Ectodermal cell (in vitro differentiated cells): Measurements from ENCODE around the gene TXNDC16.
"Not testable (repeated sequence)": the region's sequence is repeated elsewhere in the genome, so short reads cannot be mapped to it uniquely, and the experiment has no call there.

Experiments
- H3K27ac ChIP-seq: 2 replicates; pipeline ENCODE4 v1.7.0; 2013; ENCODE audit warnings: mild to moderate bottlenecking, low read depth, low read length; ENCODE audit not compliant: insufficient read depth, poor library complexity, severe bottlenecking
- H3K27me3 ChIP-seq: 2 replicates; pipeline ENCODE4 v1.7.0; 2013; ENCODE audit warnings: mild to moderate bottlenecking, low read length; ENCODE audit not compliant: insufficient read depth, control insufficient read depth, poor library complexity, severe bottlenecking
- H3K36me3 ChIP-seq: one replicate; pipeline ENCODE4 v1.7.0; 2013; ENCODE audit warnings: low read length; ENCODE audit not compliant: control insufficient read depth, insufficient read depth
- H3K4me1 ChIP-seq: one replicate; pipeline ENCODE4 v1.7.0; 2013; ENCODE audit warnings: low read length; ENCODE audit not compliant: control insufficient read depth, insufficient read depth
- H3K4me3 ChIP-seq: 2 replicates; pipeline ENCODE4 v1.7.0; 2013; ENCODE audit warnings: low read depth, low read length, control low read depth; ENCODE audit not compliant: insufficient read depth
- H3K9me3 ChIP-seq: 2 replicates; pipeline ENCODE4 v1.7.0; 2013; ENCODE audit warnings: mild to moderate bottlenecking, low read length, moderate library complexity; ENCODE audit not compliant: control insufficient read depth
- WGBS, 2 experiments: methylation state at CpG; one replicate each; pipeline ENCODE4 v1.1.7; 2013; ENCODE audit warnings: missing lambda C conversion rate in 2 of 2; 5-methylcytosine and 5-hydroxymethylcytosine counted together

TXNDC16 gene

GRCh38 chr14:52485350-52485960 is 66.8 kb downstream of the TXNDC16 start:
- Histone ChIP-seq H3K36me3 (no peaks in the 10 kb centered on the region), H3K4me3 (no peak overlapping the region), H3K4me1 (no peaks in the 10 kb centered on the region), H3K27ac (no peak overlapping the region), H3K27me3 (no peaks in the 10 kb centered on the region), H3K9me3 (no peaks in the 10 kb centered on the region)
- 88 to 95% methylated on average over 3 of the region's 4 CpGs for WGBS, 2 experiments

- no peaks in the 10 kb centered on the region for H3K36me3 ChIP-seq
- no peaks in the 10 kb centered on the region for H3K27me3 ChIP-seq
- no peak overlapping the region for H3K27ac ChIP-seq
- no peaks in the 10 kb centered on the region for H3K9me3 ChIP-seq
- no peaks in the 10 kb centered on the region for H3K4me1 ChIP-seq
- H3K4me3 ChIP-seq: no peak overlapping the region
Measured at GRCh38 chr14:52481864-52482263, 70.4 kb downstream of the TXNDC16 start.

GRCh38 chr14:52473557-52473956 is 78.7 kb downstream of the TXNDC16 start:
- Histone ChIP-seq H3K27ac (no peak overlapping the region), H3K36me3 (no peaks in the 10 kb centered on the region), H3K4me3 (no peak overlapping the region), H3K9me3 (no peaks in the 10 kb centered on the region), H3K4me1 (no peaks in the 10 kb centered on the region), H3K27me3 (no peaks in the 10 kb centered on the region)
- WGBS, 2 experiments: 90% methylated on average over 1 of the region's 1 CpG; no CpG with 5 or more reads in 1 of the 2 experiments

- no peaks in the 10 kb centered on the region for H3K27me3 ChIP-seq
- H3K4me1 ChIP-seq: no peaks in the 10 kb centered on the region
- WGBS, 2 experiments: 92 to 95% methylated on average over 6 of the region's 6 CpGs
- H3K4me3 ChIP-seq: no peak overlapping the region
- no peaks in the 10 kb centered on the region for H3K9me3 ChIP-seq
- no peaks in the 10 kb centered on the region for H3K36me3 ChIP-seq
- H3K27ac ChIP-seq: no peak overlapping the region
Measured at GRCh38 chr14:52472728-52473127, 79.6 kb downstream of the TXNDC16 start.

GRCh38 chr14:52472251-52472650 is 80.1 kb downstream of the TXNDC16 start:
- H3K4me3 ChIP-seq, H3K9me3 ChIP-seq, H3K4me1 ChIP-seq, H3K36me3 ChIP-seq, H3K27ac ChIP-seq, H3K27me3 ChIP-seq: not testable (repeated sequence)
- WGBS, 2 experiments: 92 to 93% methylated on average over 13 of the region's 13 CpGs

GRCh38 chr14:52467515-52468266 is 84.6 kb downstream of the TXNDC16 start:
- H3K9me3 ChIP-seq: no peaks in the 10 kb centered on the region
- H3K36me3 ChIP-seq: no peaks in the 10 kb centered on the region
- no peak overlapping the region for H3K4me3 ChIP-seq
- 76 to 92% methylated on average over 2 to 6 of the region's 7 CpGs for WGBS, 2 experiments
- H3K27me3 ChIP-seq: no peaks in the 10 kb centered on the region
- no peaks in the 10 kb centered on the region for H3K4me1 ChIP-seq
- H3K27ac ChIP-seq: no peak overlapping the region

- 92 to 93% methylated on average over 4 of the region's 4 CpGs for WGBS, 2 experiments
- Histone ChIP-seq H3K36me3 (peaks cover 3% of the 10 kb centered on the region), H3K9me3 (no peaks in the 10 kb centered on the region), H3K27ac (no peak overlapping the region), H3K27me3 (no peaks in the 10 kb centered on the region), H3K4me3 (no peak overlapping the region), H3K4me1 (no peaks in the 10 kb centered on the region)
Measured at GRCh38 chr14:52464175-52464574, 88.1 kb downstream of the TXNDC16 start.

GRCh38 chr14:52463375-52463774 is 88.9 kb downstream of the TXNDC16 start:
- H3K27me3 ChIP-seq: no peaks in the 10 kb centered on the region
- 97 to 98% methylated on average over 2 of the region's 3 CpGs for WGBS, 2 experiments

GRCh38 chr14:52461721-52462120 is 90.6 kb downstream of the TXNDC16 start:
- H3K9me3 ChIP-seq: no peaks in the 10 kb centered on the region
- 88 to 93% methylated on average over 1 of the region's 1 CpG for WGBS, 2 experiments

More at GRCh38 chr14:52463375-52463774, 88.9 kb downstream of the TXNDC16 start:
- Histone ChIP-seq H3K27ac (no peak overlapping the region), H3K4me1 (no peaks in the 10 kb centered on the region), H3K4me3 (no peak overlapping the region), H3K36me3 (peaks cover 3% of the 10 kb centered on the region), H3K9me3 (no peaks in the 10 kb centered on the region)

GRCh38 chr14:52458721-52459085 is 93.6 kb downstream of the TXNDC16 start:
- WGBS, 2 experiments: 92% methylated on average over 1 of the region's 1 CpG; no CpG with 5 or more reads in 1 of the 2 experiments
- Histone ChIP-seq H3K4me3 (no peak overlapping the region), H3K4me1 (no peaks in the 10 kb centered on the region), H3K27ac (no peak overlapping the region), H3K9me3 (no peaks in the 10 kb centered on the region), H3K36me3 (peaks cover 3% of the 10 kb centered on the region), H3K27me3 (no peaks in the 10 kb centered on the region)

More at GRCh38 chr14:52461721-52462120, 90.6 kb downstream of the TXNDC16 start:
- Histone ChIP-seq H3K27me3 (no peaks in the 10 kb centered on the region), H3K27ac (no peak overlapping the region), H3K4me3 (no peak overlapping the region), H3K36me3 (peaks cover 3% of the 10 kb centered on the region), H3K4me1 (no peaks in the 10 kb centered on the region)
